8988T (cell line): ENCODE measurements around the gene SH3BP5L.
"Not testable (repeated sequence)": the region's sequence is repeated elsewhere in the genome, so short reads cannot be mapped to it uniquely, and the experiment has no call there.

Source experiments
- DNase-seq: peaks from one replicate; pipeline ENCODE4 v3.0.0; 2011

The SH3BP5L gene

GRCh38 chr1:248807067-248807737 lies 18.5 kb downstream of the SH3BP5L start:
- no peak for DNase-seq

- DNase-seq: no peak
Measured at GRCh38 chr1:248805876-248806275, 19.8 kb downstream of the SH3BP5L start.

- no peak for DNase-seq
Measured at GRCh38 chr1:248804771-248805681, 20.7 kb downstream of the SH3BP5L start.

GRCh38 chr1:248803501-248803900 lies 22.2 kb downstream of the SH3BP5L start:
- DNase-seq: not testable (repeated sequence)

- DNase-seq: no peak
Measured at GRCh38 chr1:248802454-248802853, 23.3 kb downstream of the SH3BP5L start.

GRCh38 chr1:248800459-248800858 lies 25.3 kb downstream of the SH3BP5L start:
- no peak for DNase-seq

- no peak for DNase-seq
Measured at GRCh38 chr1:248798791-248799190, 26.9 kb downstream of the SH3BP5L start.

GRCh38 chr1:248794663-248795062 lies 31.1 kb downstream of the SH3BP5L start:
- not testable (repeated sequence) for DNase-seq

- DNase-seq: no peak
Measured at GRCh38 chr1:248793592-248793991, 32.1 kb downstream of the SH3BP5L start.

- no peak for DNase-seq
Measured at GRCh38 chr1:248792342-248792741, 33.4 kb downstream of the SH3BP5L start.

GRCh38 chr1:248791010-248791409 lies 34.7 kb downstream of the SH3BP5L start:
- DNase-seq: no peak

- no peak for DNase-seq
Measured at GRCh38 chr1:248790456-248790855, 35.3 kb downstream of the SH3BP5L start.

GRCh38 chr1:248789337-248789736 lies 36.4 kb downstream of the SH3BP5L start:
- DNase-seq: not testable (repeated sequence)

GRCh38 chr1:248788327-248788726 lies 37.4 kb downstream of the SH3BP5L start:
- no peak for DNase-seq

GRCh38 chr1:248787430-248787829 lies 38.3 kb downstream of the SH3BP5L start:
- no peak for DNase-seq

- no peak for DNase-seq
Measured at GRCh38 chr1:248786156-248786555, 39.6 kb downstream of the SH3BP5L start.

- no peak for DNase-seq
Measured at GRCh38 chr1:248783367-248783766, 42.3 kb downstream of the SH3BP5L start.

- DNase-seq: no peak
Measured at GRCh38 chr1:248782416-248783141, 43.1 kb downstream of the SH3BP5L start.

- DNase-seq: no peak
Measured at GRCh38 chr1:248779350-248779749, 46.4 kb downstream of the SH3BP5L start.

GRCh38 chr1:248778906-248779305 lies 46.8 kb downstream of the SH3BP5L start:
- DNase-seq: no peak

- DNase-seq: no peak
Measured at GRCh38 chr1:248776991-248777390, 48.7 kb downstream of the SH3BP5L start.

GRCh38 chr1:248775441-248775840 lies 50.3 kb downstream of the SH3BP5L start:
- DNase-seq: no peak
